K562 (cell line): ENCODE data around the gene SPTBN4. TPM values are rescaled to one million over a fixed set of nuclear protein-coding genes. Genes with fewer than 3 reads are reported as not detected.

Source experiments
- ATAC-seq: fragments of 200-7000 bp; cut with Tn5 transposase; 3 replicates; pipeline ENCODE4 v1.9.1; 2020; ENCODE audit warnings: moderate library complexity
- BruUV-seq: library from RNA; stranded (reverse); fragments of 400-500 nt; replicated peaks from 2 replicates; lab custom pipeline; 2021; lab: Mats Ljungman, UMichigan
- CTCF ChIA-PET: fragments of 300-600 bp; formaldehyde crosslinking; extraction: SDS; loops from one replicate; lab custom pipeline; 2021; ENCODE audit warnings: low intra/inter-chr PET ratio; lab: Yijun Ruan, JAX
- POLR2A ChIA-PET: fragments of 300-600, 350-650 bp; sonication (Branson Sonifier 250); formaldehyde crosslinking; extraction: SDS; loops from one replicate; lab custom pipeline; 2021; ENCODE audit warnings: antibody characterized with exemption, inconsistent platforms; lab: Yijun Ruan, JAX
- DNase-seq, 4 experiments: peaks; one replicate each; pipeline versions ENCODE4 v3.0.0 to v3.0.0-alpha.2; 2011 to 2018; ENCODE audit warnings: low spot score in 3 of 4, mixed read lengths in 3 of 4; ENCODE audit errors: extremely low read depth in 1 of 4
- FAIRE-seq: peaks from 2 replicates; lab custom pipeline; 2011; peaks lifted over from hg19 to GRCh38; lab: Jason Lieb, UNC
- H2AFZ ChIP-seq: 2 replicates; pipeline ENCODE4 v1.6.0; 2011; ENCODE audit warnings: low read depth, low read length, control low read depth, inconsistent platforms
- H3K27ac ChIP-seq: fragments of 200-600 bp; 3 replicates; pipeline ENCODE4 v1.8.0; 2011; ENCODE audit warnings: low read depth, mild to moderate bottlenecking, control low read depth, inconsistent platforms, low read length, moderate library complexity, mixed read lengths; ENCODE audit errors: extremely low read depth
- H3K27me3 ChIP-seq, 2 experiments: fragments of 300-600 bp in 1 of 2; 2 replicates in 1 of 2; 3 replicates in 1 of 2; pipeline versions ENCODE4 v1.6.0 to v1.8.0; 2011; ENCODE audit warnings: inconsistent platforms in 2 of 2, low read length in 2 of 2, mild to moderate bottlenecking in 1 of 2, mixed read lengths in 1 of 2, moderate library complexity in 1 of 2; ENCODE audit not compliant: control insufficient read depth in 2 of 2, insufficient read depth in 2 of 2
- H3K36me3 ChIP-seq: fragments of 300-600 bp; 3 replicates; pipeline ENCODE4 v1.8.0; 2011; ENCODE audit warnings: mild to moderate bottlenecking, low read length, inconsistent platforms; ENCODE audit not compliant: control insufficient read depth, insufficient read depth
- H3K4me1 ChIP-seq, 2 experiments: fragments of 200-600 bp in 1 of 2; replicated peaks in 1 of 2; 2 replicates in 1 of 2; 3 replicates in 1 of 2; pipeline versions ENCODE4 v1.5.1 to v1.8.0; 2011; ENCODE audit warnings: inconsistent platforms in 2 of 2, low read length in 2 of 2, mild to moderate bottlenecking in 1 of 2, mixed read lengths in 1 of 2, moderate library complexity in 1 of 2; ENCODE audit not compliant: control insufficient read depth in 2 of 2, insufficient read depth in 2 of 2
- H3K4me2 ChIP-seq: 2 replicates; pipeline ENCODE4 v1.6.1; 2011; ENCODE audit warnings: low read length, control low read depth, inconsistent platforms, mixed read lengths; ENCODE audit not compliant: insufficient read depth
- H3K4me3 ChIP-seq: fragments of 200-600 bp; sonication (generic), shearing (Covaris generic); 2 replicates; pipeline ENCODE4 v1.5.1; 2016; ENCODE audit warnings: control low read depth, inconsistent platforms
- H3K79me2 ChIP-seq: fragments of 200-600 bp; 3 replicates; pipeline ENCODE4 v1.8.0; 2011; ENCODE audit warnings: low read length, inconsistent platforms; ENCODE audit not compliant: control insufficient read depth, insufficient read depth
- H3K9ac ChIP-seq, 2 experiments: 2 replicates each; pipeline versions ENCODE4 v1.6.0 to v1.6.1; 2011; ENCODE audit warnings: low read depth in 2 of 2, low read length in 2 of 2, control low read depth in 1 of 2, inconsistent platforms in 1 of 2, mild to moderate bottlenecking in 1 of 2, mixed read lengths in 1 of 2; ENCODE audit not compliant: insufficient read depth in 1 of 2
- H3K9me1 ChIP-seq: one replicate; pipeline ENCODE4 v1.6.0; 2011; ENCODE audit warnings: inconsistent platforms, mild to moderate bottlenecking, low read length, moderate library complexity; ENCODE audit not compliant: control insufficient read depth, insufficient read depth
- H3K9me3 ChIP-seq: replicated peaks from 2 replicates; pipeline ENCODE4 v1.5.1; 2011; ENCODE audit warnings: low read depth, low read length, inconsistent platforms; ENCODE audit not compliant: control insufficient read depth, insufficient read depth
- H4K20me1 ChIP-seq: replicated peaks from 2 replicates; pipeline ENCODE4 v1.6.1; 2011; ENCODE audit warnings: low read length, inconsistent platforms, mixed read lengths; ENCODE audit not compliant: control insufficient read depth, insufficient read depth
- ARID1B ChIP-seq: fragments of 450-650 bp; IDR thresholded peaks from 2 replicates; pipeline ENCODE4 v1.6.1; 2016; ENCODE audit warnings: antibody characterized with exemption, mild to moderate bottlenecking, inconsistent platforms
- BCOR ChIP-seq: fragments of 450-650 bp; IDR thresholded peaks from 2 replicates; pipeline ENCODE4 v1.6.1; 2016
- EP300 ChIP-seq: IDR thresholded peaks from 2 replicates; pipeline ENCODE4 v1.6.1; 2012; ENCODE audit warnings: low read length, improper control_type of control experiment
- HNRNPUL1 ChIP-seq: fragments of 200-400 bp; formaldehyde crosslinking; IDR thresholded peaks from 2 replicates; pipeline ENCODE4 v1.6.1; 2017; ENCODE audit warnings: low read length
- KDM1A ChIP-seq, 2 experiments: fragments of 450-650 bp; IDR thresholded peaks; 2 replicates each; pipeline ENCODE4 v1.6.1; 2016; ENCODE audit warnings: mild to moderate bottlenecking in 2 of 2
- MNT ChIP-seq, 2 experiments: fragments of 450-650 bp; conservative IDR thresholded peaks; 2 replicates each; pipeline ENCODE4 v1.6.1; 2017; ENCODE audit warnings: mild to moderate bottlenecking in 2 of 2, moderate library complexity in 2 of 2
- MTA2 ChIP-seq: fragments of 450-650 bp; IDR thresholded peaks from 2 replicates; pipeline ENCODE4 v1.6.1; 2016; ENCODE audit warnings: low read depth
- NRF1 ChIP-seq, 2 experiments: fragments of 450-650 bp; IDR thresholded peaks in 1 of 2; conservative IDR thresholded peaks in 1 of 2; 2 replicates each; pipeline ENCODE4 v1.6.1; 2014; ENCODE audit warnings: mild to moderate bottlenecking in 2 of 2
- PRPF4 ChIP-seq: fragments of 200-400 bp; formaldehyde crosslinking; IDR thresholded peaks from one replicate; pipeline ENCODE4 v1.6.1; 2017; ENCODE audit warnings: low read length, low read depth, mild to moderate bottlenecking; ENCODE audit not compliant: insufficient read depth, poor library complexity, severe bottlenecking
- TAF15 ChIP-seq: fragments of 200-400 bp; formaldehyde crosslinking; IDR thresholded peaks from 2 replicates; pipeline ENCODE4 v1.6.1; 2017; ENCODE audit warnings: mild to moderate bottlenecking, low read depth, low read length, moderate library complexity
- TAL1 ChIP-seq: fragments of 450-650 bp; IDR thresholded peaks from 2 replicates; pipeline ENCODE4 v1.6.1; 2016; ENCODE audit warnings: mild to moderate bottlenecking
- ZBTB2 ChIP-seq: fragments of 450-650 bp; IDR thresholded peaks from 2 replicates; pipeline ENCODE4 v1.6.1; 2016; ENCODE audit warnings: antibody characterized with exemption
- ZNF224 ChIP-seq: sonication (generic); formaldehyde crosslinking; IDR thresholded peaks from 2 replicates; pipeline ENCODE4 v1.8.0; 2022; ENCODE audit warnings: mild to moderate bottlenecking, missing genetic modification reagents
- ZNF512 ChIP-seq: IDR thresholded peaks from 2 replicates; pipeline ENCODE4 v1.6.1; 2016; ENCODE audit warnings: missing genetic modification characterization, missing compliant biosample characterization
- ZNF655 ChIP-seq: fragments of 250-450 bp; sonication (Bioruptor Pico); IDR thresholded peaks from 2 replicates; pipeline ENCODE4 v1.5.0; 2021
- WGBS: fragments of 100-300 bp; shearing (Covaris generic); methylation state at CpG from one replicate; pipeline ENCODE4 v1.1.6; 2016; ENCODE audit warnings: low coverage, mixed read lengths; ENCODE audit not compliant: insufficient coverage; ENCODE audit errors: missing lambda C conversion rate; 5-methylcytosine and 5-hydroxymethylcytosine counted together
- in situ Hi-C: fragments of 300-500 bp; cut with MboI; formaldehyde crosslinking; loops from 4 replicates; pipeline ENCODE4 v1.15.0; 2018; ENCODE audit warnings: inconsistent platforms, mixed read lengths
- intact Hi-C: fragments of 100-400 bp; cut with micrococcal nuclease; formaldehyde crosslinking; loops from 2 replicates; pipeline ENCODE4 v1.14.2; 2022
- polyA plus RNA-seq, 8 experiments: library from polyadenylated mRNA; depleted of rRNA in 4 of 8; stranded (reverse) in 5 of 8; unstranded in 3 of 8; fragments of >200 nt; fragmentation: Nextera tagmentation in 2 of 8; fragmentation: Illumina TruSeq in 1 of 8; extraction: Ambion mirVana in 2 of 8; extraction: Trizol in 1 of 8; gene quantifications; 2 replicates each; pipeline versions ENCODE4 v1.2.1 to v1.2.3, GENCODE V29; 2011 to 2014; ENCODE audit warnings: inconsistent platforms in 1 of 8, missing spikeins in 1 of 8
- total RNA-seq, 7 experiments: library from RNA; depleted of rRNA in 6 of 7; stranded (reverse); fragments of >200 nt in 6 of 7; fragmentation: Illumina TruSeq in 2 of 7; extraction: Trizol in 2 of 7; gene quantifications; 2 replicates each; pipeline versions ENCODE4 v1.2.1 to v1.2.3, GENCODE V29; 2011 to 2021; ENCODE audit warnings: low replicate concordance in 1 of 7

SPTBN4 gene
- total and polyA plus RNA-seq, 9 of the 15 experiments (the other 6 are each of a cell fraction or from before 2014, with no cell fraction given) = 0.01 to 1.5 (median 0.86) TPM

- CTCF ChIA-PET = interaction anchor here (0.7 kb wide), 1 partner anchor 110 kb away, joined by 5 read pairs; no protein-coding TSS in a partner anchor
- ATAC-seq (peak; percentile 33), DNase-seq (peak in 1 of 4 experiments; percentile 81), FAIRE-seq (peak; percentile 79)
- Histone ChIP-seq H3K4me3 (no peak overlapping the region), H3K4me1 (peaks cover 45 to 68% of the 10 kb centered on the region in 2 experiments), H2AFZ (peak overlapping the region; percentile 67), H3K27me3 (no peaks in the 10 kb centered on the region), H3K36me3 (no peaks in the 10 kb centered on the region), H3K9me3 (no peaks in the 10 kb centered on the region), H3K9ac (no peak overlapping the region; a peak in 2 of 4 replicates), H3K9me1 (no peaks in the 10 kb centered on the region), H3K4me2 (peak overlapping the region; percentile 60), H3K79me2 (no peaks in the 10 kb centered on the region), H3K27ac (peak overlapping the region; percentile 54), H4K20me1 (no peaks in the 10 kb centered on the region)
- no TSS peak for BruUV-seq
- WGBS = 0% methylated on average over 5 of the region's 5 CpGs
- POLR2A ChIA-PET = interaction anchor here (0.6 to 1.7 kb wide), 7 partner anchors 9 to 189 kb away, joined by 3 to 9 read pairs (median 3); no protein-coding TSS in a partner anchor
- intact Hi-C loops (loop anchor here (2.0 to 5.0 kb wide), 2 partner anchors 82 to 219 kb away; partner anchors contain the start of gene SERTAD3), in situ Hi-C loops (no loop called here)
- TF ChIP-seq EP300 (peak; percentile 56; the same call in 1 of the 2 replicates), TAF15 (no peak), ARID1B (peak; percentile 85), ZNF224 (CRISPR knock-in tag) (no peak), HNRNPUL1 (no peak), ZNF512 (tag) (no peak), ZBTB2 (0 out of 2 replicates have a peak, but pooled peaks have one; percentile 12), ZNF655 (CRISPR knock-in tag) (no peak), NRF1 (conservative IDR thresholded peaks at IDR 0.05 in 1 of 2, IDR thresholded peaks at IDR 0.05 in 1 of 2) (peak; percentile 20 to 28; a peak in 2 of 4 replicates), MTA2 (no peak; the same call in 1 of the 2 replicates), PRPF4 (no peak), TAL1 (peak; percentile 39; the same call in 1 of the 2 replicates), BCOR (peak; percentile 51; the same call in 1 of the 2 replicates), KDM1A (IDR thresholded peaks at IDR 0.05) (peak; percentile 5 to 54; a peak in 1 of 4 replicates), MNT (conservative IDR thresholded peaks at IDR 0.05) (0 out of 4 replicates have a peak, but pooled peaks of 1 of the 2 experiments have one; percentile 12)
These were observed 57.3 kb downstream of the SPTBN4 start for GRCh38 chr19:40524133-40524549.
